ENCODE measurements around the gene SRPX.

DNA sequence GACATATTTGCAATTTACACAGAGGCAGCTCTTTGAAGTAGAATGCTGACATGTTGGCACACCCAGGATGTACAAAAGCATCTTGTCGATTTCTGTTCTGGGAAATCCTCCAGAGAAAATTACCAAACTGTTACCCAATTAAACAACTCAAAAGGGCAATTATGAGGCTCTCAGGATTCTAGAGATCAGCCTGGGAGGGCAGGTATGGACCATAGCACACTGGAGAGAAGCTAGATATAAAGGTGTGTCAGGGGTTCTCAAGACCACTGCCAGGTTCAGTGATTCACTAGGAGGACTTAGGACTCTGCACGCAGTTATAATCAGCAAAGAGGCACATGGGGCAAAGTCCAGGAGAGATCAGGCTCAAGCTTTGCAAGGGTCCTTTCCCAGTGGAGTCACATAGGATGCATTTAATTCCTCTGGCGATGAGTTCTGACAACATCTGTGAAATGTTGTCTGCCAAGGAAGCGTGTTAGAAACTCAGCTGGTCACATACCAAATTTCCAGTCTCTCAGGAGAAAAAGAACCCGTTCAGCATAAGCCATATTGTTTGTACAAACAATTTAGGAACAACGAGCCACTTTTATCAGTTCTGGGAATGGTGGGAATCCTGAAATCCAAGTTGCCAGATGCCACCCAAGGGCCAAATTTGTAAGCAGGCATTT, 113.5 kb downstream of the SRPX start:
- TF ChIP-seq, protein P1, sequence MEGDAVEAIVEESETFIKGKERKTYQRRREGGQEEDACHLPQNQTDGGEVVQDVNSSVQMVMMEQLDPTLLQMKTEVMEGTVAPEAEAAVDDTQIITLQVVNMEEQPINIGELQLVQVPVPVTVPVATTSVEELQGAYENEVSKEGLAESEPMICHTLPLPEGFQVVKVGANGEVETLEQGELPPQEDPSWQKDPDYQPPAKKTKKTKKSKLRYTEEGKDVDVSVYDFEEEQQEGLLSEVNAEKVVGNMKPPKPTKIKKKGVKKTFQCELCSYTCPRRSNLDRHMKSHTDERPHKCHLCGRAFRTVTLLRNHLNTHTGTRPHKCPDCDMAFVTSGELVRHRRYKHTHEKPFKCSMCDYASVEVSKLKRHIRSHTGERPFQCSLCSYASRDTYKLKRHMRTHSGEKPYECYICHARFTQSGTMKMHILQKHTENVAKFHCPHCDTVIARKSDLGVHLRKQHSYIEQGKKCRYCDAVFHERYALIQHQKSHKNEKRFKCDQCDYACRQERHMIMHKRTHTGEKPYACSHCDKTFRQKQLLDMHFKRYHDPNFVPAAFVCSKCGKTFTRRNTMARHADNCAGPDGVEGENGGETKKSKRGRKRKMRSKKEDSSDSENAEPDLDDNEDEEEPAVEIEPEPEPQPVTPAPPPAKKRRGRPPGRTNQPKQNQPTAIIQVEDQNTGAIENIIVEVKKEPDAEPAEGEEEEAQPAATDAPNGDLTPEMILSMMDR (IDR thresholded peaks at IDR 0.05) = no peak
- TF ChIP-seq POLR2A (IDR thresholded peaks at IDR 0.05) = no peak

All from Peyer's patch (tissue), 4 donors.